ENCODE data around the gene STARD13. TPM values are rescaled to one million over a fixed set of nuclear protein-coding genes. Genes with fewer than 3 reads are reported as not detected.

The STARD13 gene
- total RNA-seq, 4 donors from 2014 or later: 36.8 to 65.6 (median 46.0) TPM

- H3K36me3 ChIP-seq: no peaks in the 10 kb centered on the region
- H3K4me3 ChIP-seq: no peak overlapping the region
- H3K4me1 ChIP-seq: no peaks in the 10 kb centered on the region
- H3K9me3 ChIP-seq: no peaks in the 10 kb centered on the region
- H3K27ac ChIP-seq: no peak overlapping the region
- TF ChIP-seq POLR2A (IDR thresholded peaks at IDR 0.05): no peak
- TF ChIP-seq CTCF (IDR thresholded peaks at IDR 0.05): no peak
- no peaks in the 10 kb centered on the region for H3K27me3 ChIP-seq
- intact Hi-C loops (cut with DNase I; ENCODE audit: low total_unique reads): no loop called here
- DNase-seq: no peak
Observed at GRCh38 chr13:33308863-33309262, 23.3 kb upstream of the STARD13 start.

- Histone ChIP-seq H3K4me3 (no peak overlapping the region), H3K36me3 (no peaks in the 10 kb centered on the region), H3K27me3 (no peaks in the 10 kb centered on the region), H3K4me1 (no peaks in the 10 kb centered on the region), H3K9me3 (no peaks in the 10 kb centered on the region), H3K27ac (no peak overlapping the region)
- intact Hi-C loops (cut with DNase I; ENCODE audit: low total_unique reads): no loop called here
- DNase-seq: no peak
- TF ChIP-seq POLR2A (IDR thresholded peaks at IDR 0.05) (no peak), CTCF (IDR thresholded peaks at IDR 0.05) (no peak)
Observed at GRCh38 chr13:33307843-33308242, 22.3 kb upstream of the STARD13 start.

GRCh38 chr13:33303855-33304597, 18.5 kb upstream of the STARD13 start:
- H3K4me3 ChIP-seq: no peak overlapping the region
- H3K9me3 ChIP-seq: no peaks in the 10 kb centered on the region
- intact Hi-C loops (cut with DNase I; ENCODE audit: low total_unique reads): no loop called here
- no peak overlapping the region for H3K27ac ChIP-seq
- no peaks in the 10 kb centered on the region for H3K27me3 ChIP-seq
- no peaks in the 10 kb centered on the region for H3K4me1 ChIP-seq
- H3K36me3 ChIP-seq: no peaks in the 10 kb centered on the region
- no peak for TF ChIP-seq POLR2A (IDR thresholded peaks at IDR 0.05)
- no peak for DNase-seq

- H3K9me3 ChIP-seq: no peaks in the 10 kb centered on the region
- no peak overlapping the region for H3K27ac ChIP-seq
- no peak overlapping the region for H3K4me3 ChIP-seq
- no peak for TF ChIP-seq CTCF (IDR thresholded peaks at IDR 0.05)
- no peak for TF ChIP-seq POLR2A (IDR thresholded peaks at IDR 0.05)
- intact Hi-C loops (cut with DNase I; ENCODE audit: low total_unique reads): no loop called here
- no peaks in the 10 kb centered on the region for H3K4me1 ChIP-seq
- DNase-seq: no peak
- no peaks in the 10 kb centered on the region for H3K27me3 ChIP-seq
- H3K36me3 ChIP-seq: no peaks in the 10 kb centered on the region
Observed at GRCh38 chr13:33299626-33300025, 14.1 kb upstream of the STARD13 start.

- no peaks in the 10 kb centered on the region for H3K27me3 ChIP-seq
- no peak overlapping the region for H3K4me3 ChIP-seq
- no peak overlapping the region for H3K27ac ChIP-seq
- no peak for TF ChIP-seq POLR2A (IDR thresholded peaks at IDR 0.05)
- TF ChIP-seq CTCF (IDR thresholded peaks at IDR 0.05): no peak
- H3K4me1 ChIP-seq: no peaks in the 10 kb centered on the region
- DNase-seq: no peak
- H3K36me3 ChIP-seq: no peaks in the 10 kb centered on the region
- intact Hi-C loops (cut with DNase I; ENCODE audit: low total_unique reads): no loop called here
- no peaks in the 10 kb centered on the region for H3K9me3 ChIP-seq
Observed at GRCh38 chr13:33296793-33297425, 11.4 kb upstream of the STARD13 start.
